Measurements from ENCODE around the gene IGF2R.
A peak's percentile ranks its signal among the peaks of the same experiment; 100 is the strongest.

IGF2R gene

DNA sequence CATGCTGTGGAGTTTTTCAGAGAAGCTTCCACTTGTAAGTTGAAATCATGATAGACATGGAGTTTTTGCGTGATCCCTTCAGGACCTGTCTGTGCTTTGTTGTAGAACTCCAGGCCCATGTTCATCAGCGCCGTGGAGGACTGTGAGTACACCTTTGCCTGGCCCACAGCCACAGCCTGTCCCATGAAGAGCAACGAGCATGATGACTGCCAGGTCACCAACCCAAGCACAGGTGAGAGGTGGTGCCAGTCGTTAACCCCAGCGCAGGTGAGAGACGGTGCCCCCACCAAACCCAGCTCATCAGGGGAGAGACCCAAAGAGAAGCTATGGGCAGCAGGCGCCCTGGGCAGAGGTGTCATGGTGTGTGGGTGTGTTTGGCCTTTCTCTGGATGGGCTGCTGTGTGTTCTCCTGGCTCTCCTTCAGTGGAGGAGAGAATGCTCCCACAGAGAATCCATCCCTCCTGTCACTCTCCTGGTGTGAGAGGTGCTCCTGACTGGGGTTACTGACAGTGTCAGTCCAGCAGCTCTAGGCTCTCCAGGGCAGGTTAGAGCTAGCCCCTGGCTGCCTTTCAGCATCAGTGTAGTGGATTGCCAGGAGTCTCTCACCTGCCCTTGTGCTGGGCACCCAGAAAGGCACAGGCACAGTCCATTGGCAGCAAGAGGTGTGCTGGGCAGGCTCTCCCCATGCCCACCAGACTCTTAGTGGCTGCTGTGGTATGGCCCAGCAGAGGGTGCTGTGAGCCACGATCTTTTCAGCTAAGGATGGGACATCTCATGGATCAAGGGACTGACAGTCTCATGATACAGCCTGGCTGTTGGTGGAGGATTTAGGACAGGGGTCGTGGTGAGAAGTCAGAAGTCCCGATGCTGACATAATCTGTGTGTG is 103.2 kb downstream of the IGF2R start:
- no peak overlapping the region for H3K9ac ChIP-seq (ENCODE audit: low read depth, low read length)
- no peak for ATAC-seq (ENCODE audit: insufficient read depth, low read depth)
- no peaks in the 10 kb centered on the region for H3K27me3 ChIP-seq (ENCODE audit: insufficient read depth, low read length, poor library complexity)
- H2AFZ ChIP-seq (ENCODE audit: low read depth, low read length), result no peak overlapping the region
- no peak for TF ChIP-seq EZH2 (IDR thresholded peaks at IDR 0.05; ENCODE audit: borderline replicate concordance, low read depth, low read length, severe bottlenecking)
- TF ChIP-seq CTCF (IDR thresholded peaks at IDR 0.05; ENCODE audit: borderline replicate concordance, extremely low read depth, low read length, poor library complexity, severe bottlenecking), result peak; percentile 50
- no peak for DNase-seq
- H3K4me1 ChIP-seq (ENCODE audit: insufficient read depth, low read length), result no peaks in the 10 kb centered on the region
- no peak overlapping the region for H3K4me2 ChIP-seq (ENCODE audit: insufficient read depth, low read length)
- H3K36me3 ChIP-seq (ENCODE audit: insufficient read depth, low read length), result peaks cover 100% of the 10 kb centered on the region
- peaks cover 51% of the 10 kb centered on the region for H4K20me1 ChIP-seq (ENCODE audit: insufficient read depth, low read length)
- H3K79me2 ChIP-seq (ENCODE audit: insufficient read depth, low read length), result peaks cover 3% of the 10 kb centered on the region; the same call in 1 of the 2 replicates
- H3K4me3 ChIP-seq (ENCODE audit: low read depth in 1 of 2, low read length in 2 of 2), result no peak overlapping the region
- H3K9me3 ChIP-seq (ENCODE audit: insufficient read depth, low read length, severe bottlenecking), result no peaks in the 10 kb centered on the region
- peak overlapping the region; percentile 24; the same call in 1 of the 2 replicates for H3K27ac ChIP-seq (ENCODE audit: low read length)

- Histone ChIP-seq H2AFZ (ENCODE audit: low read depth, low read length) (no peak overlapping the region), H4K20me1 (ENCODE audit: insufficient read depth, low read length) (peaks cover 47% of the 10 kb centered on the region), H3K79me2 (ENCODE audit: insufficient read depth, low read length) (peaks cover 2% of the 10 kb centered on the region; the same call in 1 of the 2 replicates), H3K27me3 (ENCODE audit: insufficient read depth, low read length, poor library complexity) (no peaks in the 10 kb centered on the region), H3K9ac (ENCODE audit: low read depth, low read length) (no peak overlapping the region), H3K4me2 (ENCODE audit: insufficient read depth, low read length) (no peak overlapping the region), H3K27ac (ENCODE audit: low read length) (no peak overlapping the region), H3K4me1 (ENCODE audit: insufficient read depth, low read length) (no peaks in the 10 kb centered on the region), H3K9me3 (ENCODE audit: insufficient read depth, low read length, severe bottlenecking) (no peaks in the 10 kb centered on the region), H3K4me3 (ENCODE audit: low read depth in 1 of 2, low read length in 2 of 2) (no peak overlapping the region), H3K36me3 (ENCODE audit: insufficient read depth, low read length) (peaks cover 100% of the 10 kb centered on the region)
- DNase-seq, result no peak
- ATAC-seq (ENCODE audit: insufficient read depth, low read depth), result no peak
- TF ChIP-seq EZH2 (IDR thresholded peaks at IDR 0.05; ENCODE audit: borderline replicate concordance, low read depth, low read length, severe bottlenecking) (no peak), CTCF (IDR thresholded peaks at IDR 0.05; ENCODE audit: borderline replicate concordance, extremely low read depth, low read length, poor library complexity, severe bottlenecking) (no peak)
Observed at GRCh38 chr6:160073272-160073671, 104.4 kb downstream of the IGF2R start.

- Histone ChIP-seq H3K27me3 (ENCODE audit: insufficient read depth, low read length, poor library complexity) (no peaks in the 10 kb centered on the region), H2AFZ (ENCODE audit: low read depth, low read length) (no peak overlapping the region), H3K9me3 (ENCODE audit: insufficient read depth, low read length, severe bottlenecking) (no peaks in the 10 kb centered on the region), H3K79me2 (ENCODE audit: insufficient read depth, low read length) (no peaks in the 10 kb centered on the region), H3K4me3 (ENCODE audit: low read depth in 1 of 2, low read length in 2 of 2) (no peak overlapping the region), H3K36me3 (ENCODE audit: insufficient read depth, low read length) (peaks cover 98% of the 10 kb centered on the region), H3K27ac (ENCODE audit: low read length) (no peak overlapping the region), H3K9ac (ENCODE audit: low read depth, low read length) (no peak overlapping the region), H3K4me2 (ENCODE audit: insufficient read depth, low read length) (no peak overlapping the region), H3K4me1 (ENCODE audit: insufficient read depth, low read length) (no peaks in the 10 kb centered on the region), H4K20me1 (ENCODE audit: insufficient read depth, low read length) (peaks cover 40% of the 10 kb centered on the region)
- ATAC-seq (ENCODE audit: insufficient read depth, low read depth) (no peak), DNase-seq (no peak)
- TF ChIP-seq CTCF (IDR thresholded peaks at IDR 0.05; ENCODE audit: borderline replicate concordance, extremely low read depth, low read length, poor library complexity, severe bottlenecking) (no peak), EZH2 (IDR thresholded peaks at IDR 0.05; ENCODE audit: borderline replicate concordance, low read depth, low read length, severe bottlenecking) (no peak)
Observed at GRCh38 chr6:160076009-160076408, 107.1 kb downstream of the IGF2R start.
